K562 (cell line): Measurements from ENCODE around the gene SLC40A1. TPM values are rescaled to one million over a fixed set of nuclear protein-coding genes. Genes with fewer than 3 reads are reported as not detected.

Experiments used
- ATAC-seq: fragments of 200-7000 bp; cut with Tn5 transposase; 3 replicates; pipeline ENCODE4 v1.9.1; 2020; ENCODE audit warnings: moderate library complexity
- BruUV-seq: library from RNA; stranded (reverse); fragments of 400-500 nt; replicated peaks from 2 replicates; lab custom pipeline; 2021; lab: Mats Ljungman, UMichigan
- CTCF ChIA-PET: fragments of 300-600 bp; formaldehyde crosslinking; extraction: SDS; loops from one replicate; lab custom pipeline; 2021; ENCODE audit warnings: low intra/inter-chr PET ratio; lab: Yijun Ruan, JAX
- POLR2A ChIA-PET: fragments of 300-600, 350-650 bp; sonication (Branson Sonifier 250); formaldehyde crosslinking; extraction: SDS; loops from one replicate; lab custom pipeline; 2021; ENCODE audit warnings: antibody characterized with exemption, inconsistent platforms; lab: Yijun Ruan, JAX
- DNase-seq, 4 experiments: peaks; one replicate each; pipeline versions ENCODE4 v3.0.0 to v3.0.0-alpha.2; 2011 to 2018; ENCODE audit warnings: low spot score in 3 of 4, mixed read lengths in 3 of 4; ENCODE audit errors: extremely low read depth in 1 of 4
- FAIRE-seq: peaks from 2 replicates; lab custom pipeline; 2011; peaks lifted over from hg19 to GRCh38; lab: Jason Lieb, UNC
- H2AFZ ChIP-seq: 2 replicates; pipeline ENCODE4 v1.6.0; 2011; ENCODE audit warnings: low read depth, low read length, control low read depth, inconsistent platforms
- H3K27ac ChIP-seq: fragments of 200-600 bp; 3 replicates; pipeline ENCODE4 v1.8.0; 2011; ENCODE audit warnings: low read depth, mild to moderate bottlenecking, control low read depth, inconsistent platforms, low read length, moderate library complexity, mixed read lengths; ENCODE audit errors: extremely low read depth
- H3K27me3 ChIP-seq, 2 experiments: fragments of 300-600 bp in 1 of 2; 2 replicates in 1 of 2; 3 replicates in 1 of 2; pipeline versions ENCODE4 v1.6.0 to v1.8.0; 2011; ENCODE audit warnings: inconsistent platforms in 2 of 2, low read length in 2 of 2, mild to moderate bottlenecking in 1 of 2, mixed read lengths in 1 of 2, moderate library complexity in 1 of 2; ENCODE audit not compliant: control insufficient read depth in 2 of 2, insufficient read depth in 2 of 2
- H3K36me3 ChIP-seq: fragments of 300-600 bp; 3 replicates; pipeline ENCODE4 v1.8.0; 2011; ENCODE audit warnings: mild to moderate bottlenecking, low read length, inconsistent platforms; ENCODE audit not compliant: control insufficient read depth, insufficient read depth
- H3K4me1 ChIP-seq, 2 experiments: fragments of 200-600 bp in 1 of 2; replicated peaks in 1 of 2; 2 replicates in 1 of 2; 3 replicates in 1 of 2; pipeline versions ENCODE4 v1.5.1 to v1.8.0; 2011; ENCODE audit warnings: inconsistent platforms in 2 of 2, low read length in 2 of 2, mild to moderate bottlenecking in 1 of 2, mixed read lengths in 1 of 2, moderate library complexity in 1 of 2; ENCODE audit not compliant: control insufficient read depth in 2 of 2, insufficient read depth in 2 of 2
- H3K4me2 ChIP-seq: 2 replicates; pipeline ENCODE4 v1.6.1; 2011; ENCODE audit warnings: low read length, control low read depth, inconsistent platforms, mixed read lengths; ENCODE audit not compliant: insufficient read depth
- H3K4me3 ChIP-seq: fragments of 200-600 bp; sonication (generic), shearing (Covaris generic); 2 replicates; pipeline ENCODE4 v1.5.1; 2016; ENCODE audit warnings: control low read depth, inconsistent platforms
- H3K79me2 ChIP-seq: fragments of 200-600 bp; 3 replicates; pipeline ENCODE4 v1.8.0; 2011; ENCODE audit warnings: low read length, inconsistent platforms; ENCODE audit not compliant: control insufficient read depth, insufficient read depth
- H3K9ac ChIP-seq, 2 experiments: 2 replicates each; pipeline versions ENCODE4 v1.6.0 to v1.6.1; 2011; ENCODE audit warnings: low read depth in 2 of 2, low read length in 2 of 2, control low read depth in 1 of 2, inconsistent platforms in 1 of 2, mild to moderate bottlenecking in 1 of 2, mixed read lengths in 1 of 2; ENCODE audit not compliant: insufficient read depth in 1 of 2
- H3K9me1 ChIP-seq: one replicate; pipeline ENCODE4 v1.6.0; 2011; ENCODE audit warnings: inconsistent platforms, mild to moderate bottlenecking, low read length, moderate library complexity; ENCODE audit not compliant: control insufficient read depth, insufficient read depth
- H3K9me3 ChIP-seq: replicated peaks from 2 replicates; pipeline ENCODE4 v1.5.1; 2011; ENCODE audit warnings: low read depth, low read length, inconsistent platforms; ENCODE audit not compliant: control insufficient read depth, insufficient read depth
- H4K20me1 ChIP-seq: replicated peaks from 2 replicates; pipeline ENCODE4 v1.6.1; 2011; ENCODE audit warnings: low read length, inconsistent platforms, mixed read lengths; ENCODE audit not compliant: control insufficient read depth, insufficient read depth
- CBX1 ChIP-seq: sonication (generic); IDR thresholded peaks from 2 replicates; pipeline ENCODE4 v1.6.1; 2016; ENCODE audit warnings: antibody characterized with exemption, low read depth, mild to moderate bottlenecking
- HCFC1 ChIP-seq: IDR thresholded peaks from 2 replicates; pipeline ENCODE4 v1.6.1; 2012; ENCODE audit warnings: low read depth, low read length, improper control_type of control experiment
- LEF1 ChIP-seq: fragments of 450-650 bp; IDR thresholded peaks from 2 replicates; pipeline ENCODE4 v1.6.1; 2016; ENCODE audit warnings: mild to moderate bottlenecking
- MEIS2 ChIP-seq: fragments of 450-650 bp; IDR thresholded peaks from 2 replicates; pipeline ENCODE4 v1.6.1; 2014; ENCODE audit warnings: mild to moderate bottlenecking; ENCODE audit not compliant: partially characterized antibody
- MYNN ChIP-seq, 2 experiments: sonication (generic); formaldehyde crosslinking in 1 of 2; IDR thresholded peaks; 2 replicates each; pipeline versions ENCODE4 v1.5.0 to v1.6.1; 2016 to 2020; ENCODE audit warnings: antibody characterized with exemption in 1 of 2, missing genetic modification reagents in 1 of 2
- NONO ChIP-seq, 2 experiments: fragments of 200-400 bp in 1 of 2; fragments of 450-650 bp in 1 of 2; formaldehyde crosslinking in 1 of 2; IDR thresholded peaks; 2 replicates each; pipeline ENCODE4 v1.6.1; 2017; ENCODE audit warnings: low read depth in 2 of 2, mild to moderate bottlenecking in 2 of 2, moderate library complexity in 2 of 2, low read length in 1 of 2
- ZNF133 ChIP-seq: fragments of 250-450 bp; sonication (Bioruptor Pico); IDR thresholded peaks from 2 replicates; pipeline ENCODE4 v1.4.0; 2020; ENCODE audit warnings: mild to moderate bottlenecking
- ZNF766 ChIP-seq: fragments of 200-800 bp; sonication (Bioruptor generic); conservative IDR thresholded peaks from 2 replicates; pipeline ENCODE4 v1.6.1; 2016; ENCODE audit warnings: missing genetic modification characterization, missing compliant biosample characterization
- WGBS: fragments of 100-300 bp; shearing (Covaris generic); methylation state at CpG from one replicate; pipeline ENCODE4 v1.1.6; 2016; ENCODE audit warnings: low coverage, mixed read lengths; ENCODE audit not compliant: insufficient coverage; ENCODE audit errors: missing lambda C conversion rate; 5-methylcytosine and 5-hydroxymethylcytosine counted together
- in situ Hi-C: fragments of 300-500 bp; cut with MboI; formaldehyde crosslinking; loops from 4 replicates; pipeline ENCODE4 v1.15.0; 2018; ENCODE audit warnings: inconsistent platforms, mixed read lengths
- intact Hi-C: fragments of 100-400 bp; cut with micrococcal nuclease; formaldehyde crosslinking; loops from 2 replicates; pipeline ENCODE4 v1.14.2; 2022
- polyA plus RNA-seq, 8 experiments: library from polyadenylated mRNA; depleted of rRNA in 4 of 8; stranded (reverse) in 5 of 8; unstranded in 3 of 8; fragments of >200 nt; fragmentation: Nextera tagmentation in 2 of 8; fragmentation: Illumina TruSeq in 1 of 8; extraction: Ambion mirVana in 2 of 8; extraction: Trizol in 1 of 8; gene quantifications; 2 replicates each; pipeline versions ENCODE4 v1.2.1 to v1.2.3, GENCODE V29; 2011 to 2014; ENCODE audit warnings: inconsistent platforms in 1 of 8, missing spikeins in 1 of 8
- total RNA-seq, 7 experiments: library from RNA; depleted of rRNA in 6 of 7; stranded (reverse); fragments of >200 nt in 6 of 7; fragmentation: Illumina TruSeq in 2 of 7; extraction: Trizol in 2 of 7; gene quantifications; 2 replicates each; pipeline versions ENCODE4 v1.2.1 to v1.2.3, GENCODE V29; 2011 to 2021; ENCODE audit warnings: low replicate concordance in 1 of 7
- TF ChIP-seq, protein P1 (sequence below): sonication (generic); formaldehyde crosslinking; IDR thresholded peaks from 2 replicates; pipeline ENCODE4 v1.8.1; 2023; ENCODE audit warnings: missing genetic modification reagents, mild to moderate bottlenecking, borderline replicate concordance
- TF ChIP-seq, protein P2 (sequence below): fragments of 450-650 bp; IDR thresholded peaks from 2 replicates; pipeline ENCODE4 v1.6.1; 2016
- TF ChIP-seq, protein P3 (sequence below), 2 experiments: IDR thresholded peaks in 1 of 2; conservative IDR thresholded peaks in 1 of 2; 2 replicates each; pipeline ENCODE4 v1.6.1; 2016; ENCODE audit warnings: low read depth in 2 of 2, mild to moderate bottlenecking in 1 of 2, missing compliant biosample characterization in 1 of 2, missing genetic modification characterization in 1 of 2, moderate library complexity in 1 of 2

The SLC40A1 gene
- total and polyA plus RNA-seq, 9 of the 15 experiments (the other 6 are each of a cell fraction or from before 2014, with no cell fraction given) = 42.2 to 95.9 (median 54.9) TPM

DNA sequence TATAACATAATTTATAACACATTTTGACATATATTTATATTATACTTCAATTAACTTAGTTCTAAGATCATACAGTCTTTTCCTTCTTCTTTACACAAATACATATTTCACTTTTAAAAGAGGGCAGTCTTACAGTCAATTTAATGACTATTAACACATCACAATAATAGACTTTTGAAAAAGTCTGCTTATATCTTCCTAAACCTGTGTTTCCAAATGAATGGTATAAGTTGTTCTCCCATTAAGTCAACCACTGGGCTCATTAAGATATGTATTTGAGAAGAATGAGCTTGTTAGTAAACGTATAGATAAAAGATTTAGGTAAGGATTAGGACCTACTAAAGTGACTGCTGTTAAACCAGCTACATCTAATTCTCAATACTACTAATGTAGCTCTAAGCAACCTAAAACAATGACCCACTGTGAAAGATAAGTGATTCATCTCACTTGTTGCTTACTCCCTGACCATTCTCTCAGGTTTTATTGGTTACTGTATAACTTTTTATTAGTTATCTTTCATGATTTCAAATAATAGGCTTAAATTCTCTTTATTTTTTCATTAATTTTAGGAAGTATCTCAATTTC lies 27.0 kb downstream of the SLC40A1 start (continued):
- TF ChIP-seq, protein P1, sequence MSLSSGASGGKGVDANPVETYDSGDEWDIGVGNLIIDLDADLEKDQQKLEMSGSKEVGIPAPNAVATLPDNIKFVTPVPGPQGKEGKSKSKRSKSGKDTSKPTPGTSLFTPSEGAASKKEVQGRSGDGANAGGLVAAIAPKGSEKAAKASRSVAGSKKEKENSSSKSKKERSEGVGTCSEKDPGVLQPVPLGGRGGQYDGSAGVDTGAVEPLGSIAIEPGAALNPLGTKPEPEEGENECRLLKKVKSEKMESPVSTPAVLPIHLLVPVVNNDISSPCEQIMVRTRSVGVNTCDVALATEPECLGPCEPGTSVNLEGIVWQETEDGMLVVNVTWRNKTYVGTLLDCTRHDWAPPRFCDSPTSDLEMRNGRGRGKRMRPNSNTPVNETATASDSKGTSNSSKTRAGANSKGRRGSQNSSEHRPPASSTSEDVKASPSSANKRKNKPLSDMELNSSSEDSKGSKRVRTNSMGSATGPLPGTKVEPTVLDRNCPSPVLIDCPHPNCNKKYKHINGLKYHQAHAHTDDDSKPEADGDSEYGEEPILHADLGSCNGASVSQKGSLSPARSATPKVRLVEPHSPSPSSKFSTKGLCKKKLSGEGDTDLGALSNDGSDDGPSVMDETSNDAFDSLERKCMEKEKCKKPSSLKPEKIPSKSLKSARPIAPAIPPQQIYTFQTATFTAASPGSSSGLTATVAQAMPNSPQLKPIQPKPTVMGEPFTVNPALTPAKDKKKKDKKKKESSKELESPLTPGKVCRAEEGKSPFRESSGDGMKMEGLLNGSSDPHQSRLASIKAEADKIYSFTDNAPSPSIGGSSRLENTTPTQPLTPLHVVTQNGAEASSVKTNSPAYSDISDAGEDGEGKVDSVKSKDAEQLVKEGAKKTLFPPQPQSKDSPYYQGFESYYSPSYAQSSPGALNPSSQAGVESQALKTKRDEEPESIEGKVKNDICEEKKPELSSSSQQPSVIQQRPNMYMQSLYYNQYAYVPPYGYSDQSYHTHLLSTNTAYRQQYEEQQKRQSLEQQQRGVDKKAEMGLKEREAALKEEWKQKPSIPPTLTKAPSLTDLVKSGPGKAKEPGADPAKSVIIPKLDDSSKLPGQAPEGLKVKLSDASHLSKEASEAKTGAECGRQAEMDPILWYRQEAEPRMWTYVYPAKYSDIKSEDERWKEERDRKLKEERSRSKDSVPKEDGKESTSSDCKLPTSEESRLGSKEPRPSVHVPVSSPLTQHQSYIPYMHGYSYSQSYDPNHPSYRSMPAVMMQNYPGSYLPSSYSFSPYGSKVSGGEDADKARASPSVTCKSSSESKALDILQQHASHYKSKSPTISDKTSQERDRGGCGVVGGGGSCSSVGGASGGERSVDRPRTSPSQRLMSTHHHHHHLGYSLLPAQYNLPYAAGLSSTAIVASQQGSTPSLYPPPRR (CRISPR knock-in tag) = no peak
- no peak for TF ChIP-seq CBX1

DNA sequence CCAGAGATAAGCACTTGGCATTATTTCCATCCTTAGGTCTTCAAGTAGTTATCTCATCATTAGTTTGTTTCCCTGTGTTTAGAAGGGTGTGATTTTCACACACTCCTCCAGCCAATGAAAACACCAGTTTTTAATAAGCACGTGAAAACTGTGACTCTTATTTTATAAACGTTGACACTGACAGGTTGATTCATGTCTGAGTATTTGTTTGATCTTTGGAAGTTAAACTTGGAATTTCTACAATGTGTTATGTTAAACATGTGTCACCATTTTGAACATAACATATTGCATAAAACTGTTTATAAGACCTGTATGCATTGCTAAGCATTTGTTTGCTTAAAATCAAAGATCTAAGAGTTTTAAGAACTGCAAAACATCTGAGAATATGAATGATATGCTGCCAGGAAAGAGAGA lies 27.6 kb downstream of the SLC40A1 start:
- ChIA-PET POLR2A (interaction anchor here (0.5 to 1.3 kb wide), 2 partner anchors 11 to 32 kb away, joined by 3 to 5 read pairs; no protein-coding TSS in a partner anchor), CTCF (no interaction called here)
- peak; percentile 42; the same call in 1 of the 2 replicates for TF ChIP-seq LEF1
- no peak for TF ChIP-seq ZNF133 (CRISPR knock-in tag)
- TF ChIP-seq ZNF766 (CRISPR knock-in tag) = no peak
- peak; percentile 77 for TF ChIP-seq MEIS2
- TF ChIP-seq, protein P2, sequence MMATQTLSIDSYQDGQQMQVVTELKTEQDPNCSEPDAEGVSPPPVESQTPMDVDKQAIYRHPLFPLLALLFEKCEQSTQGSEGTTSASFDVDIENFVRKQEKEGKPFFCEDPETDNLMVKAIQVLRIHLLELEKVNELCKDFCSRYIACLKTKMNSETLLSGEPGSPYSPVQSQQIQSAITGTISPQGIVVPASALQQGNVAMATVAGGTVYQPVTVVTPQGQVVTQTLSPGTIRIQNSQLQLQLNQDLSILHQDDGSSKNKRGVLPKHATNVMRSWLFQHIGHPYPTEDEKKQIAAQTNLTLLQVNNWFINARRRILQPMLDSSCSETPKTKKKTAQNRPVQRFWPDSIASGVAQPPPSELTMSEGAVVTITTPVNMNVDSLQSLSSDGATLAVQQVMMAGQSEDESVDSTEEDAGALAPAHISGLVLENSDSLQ = peak; percentile 52
- no peak for TF ChIP-seq NONO (IDR thresholded peaks at IDR 0.05; ENCODE audit: low read depth in 2 of 2, low read length in 1 of 2)
- no peak for TF ChIP-seq HCFC1
- TF ChIP-seq MYNN (IDR thresholded peaks at IDR 0.05) = peak; percentile 65; the same call in 1 of the 2 replicates
- TF ChIP-seq MYNN (CRISPR knock-in tag; IDR thresholded peaks at IDR 0.05) = no peak
- TF ChIP-seq, protein P3, sequence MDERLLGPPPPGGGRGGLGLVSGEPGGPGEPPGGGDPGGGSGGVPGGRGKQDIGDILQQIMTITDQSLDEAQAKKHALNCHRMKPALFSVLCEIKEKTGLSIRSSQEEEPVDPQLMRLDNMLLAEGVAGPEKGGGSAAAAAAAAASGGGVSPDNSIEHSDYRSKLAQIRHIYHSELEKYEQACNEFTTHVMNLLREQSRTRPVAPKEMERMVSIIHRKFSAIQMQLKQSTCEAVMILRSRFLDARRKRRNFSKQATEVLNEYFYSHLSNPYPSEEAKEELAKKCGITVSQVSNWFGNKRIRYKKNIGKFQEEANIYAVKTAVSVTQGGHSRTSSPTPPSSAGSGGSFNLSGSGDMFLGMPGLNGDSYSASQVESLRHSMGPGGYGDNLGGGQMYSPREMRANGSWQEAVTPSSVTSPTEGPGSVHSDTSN (CRISPR knock-in tag; IDR thresholded peaks at IDR 0.05; ENCODE audit: low read depth) = no peak
- TF ChIP-seq, protein P3 (tag; conservative IDR thresholded peaks at IDR 0.05; ENCODE audit: low read depth) = peak; percentile 56

More for the DNA sequence above, 27.6 kb downstream of the SLC40A1 start:
- intact Hi-C loops (loop anchor here (5.0 kb wide), 1 partner anchor 46 kb away; no protein-coding TSS in a partner anchor), in situ Hi-C loops (no loop called here)
- FAIRE-seq (peak; percentile 19), ATAC-seq (no peak), DNase-seq (no peak)
- no peak overlapping the region for H3K9ac ChIP-seq
- H3K4me1 ChIP-seq = peaks cover 0 to 18% of the 10 kb centered on the region in 2 experiments; a peak in 4 of 5 replicates
- BruUV-seq = no TSS peak
- H3K36me3 ChIP-seq = no peaks in the 10 kb centered on the region
- H2AFZ ChIP-seq = peak overlapping the region; percentile 74
- no peaks in the 10 kb centered on the region for H3K27me3 ChIP-seq
- no peak overlapping the region for H3K4me3 ChIP-seq
- H3K4me2 ChIP-seq = no peak overlapping the region
- 0% methylated on average over 2 of the region's 2 CpGs for WGBS
- H3K9me1 ChIP-seq = no peaks in the 10 kb centered on the region
- no peak overlapping the region for H3K27ac ChIP-seq
- H4K20me1 ChIP-seq = no peaks in the 10 kb centered on the region
- H3K9me3 ChIP-seq = no peaks in the 10 kb centered on the region
- no peaks in the 10 kb centered on the region for H3K79me2 ChIP-seq
